ENCODE results near the gene PNP. TPM values are rescaled to one million over a fixed set of nuclear protein-coding genes. Genes with fewer than 3 reads are reported as not detected.
A peak's percentile ranks its signal among the peaks of the same experiment; 100 is the strongest.

Gene PNP
- total and polyA plus RNA-seq, 2 experiments from 2014 or later = 15.6 to 22.2 TPM

- Histone ChIP-seq H3K27me3 (no peaks in the 10 kb centered on the region), H3K27ac (peak overlapping the region; percentile 99), H3K36me3 (peaks cover 20% of the 10 kb centered on the region), H3K4me1 (ENCODE audit: low read depth) (peaks cover 14% of the 10 kb centered on the region), H3K9me3 (ENCODE audit: low read depth) (no peaks in the 10 kb centered on the region), H3K4me3 (no peak overlapping the region)
- no peak for TF ChIP-seq CTCF (IDR thresholded peaks at IDR 0.05; ENCODE audit: low read depth, low read length)
- no peak for DNase-seq (ENCODE audit: low read depth in 1 of 2, low spot score in 1 of 2)
Observed at GRCh38 chr14:20456971-20457370, 12.2 kb upstream of the PNP start.

GRCh38 chr14:20458031-20458789 lies 11.0 kb upstream of the PNP start:
- H3K36me3 ChIP-seq = peaks cover 20% of the 10 kb centered on the region
- no peak overlapping the region for H3K4me3 ChIP-seq
- no peaks in the 10 kb centered on the region for H3K9me3 ChIP-seq (ENCODE audit: low read depth)
- TF ChIP-seq CTCF (IDR thresholded peaks at IDR 0.05; ENCODE audit: low read depth, low read length) = no peak
- H3K27me3 ChIP-seq = no peaks in the 10 kb centered on the region
- DNase-seq (ENCODE audit: low read depth in 1 of 2, low spot score in 1 of 2) = no peak
- H3K27ac ChIP-seq = peak overlapping the region; percentile 46
- H3K4me1 ChIP-seq (ENCODE audit: low read depth) = peaks cover 14% of the 10 kb centered on the region

GRCh38 chr14:20460458-20461224 lies 8.6 kb upstream of the PNP start:
- Histone ChIP-seq H3K9me3 (ENCODE audit: low read depth) (no peaks in the 10 kb centered on the region), H3K4me1 (ENCODE audit: low read depth) (peaks cover 10% of the 10 kb centered on the region), H3K27me3 (no peaks in the 10 kb centered on the region), H3K4me3 (peak overlapping the region; percentile 92), H3K36me3 (peaks cover 20% of the 10 kb centered on the region), H3K27ac (peak overlapping the region; percentile 92)
- no peak for TF ChIP-seq CTCF (IDR thresholded peaks at IDR 0.05; ENCODE audit: low read depth, low read length)
- DNase-seq (ENCODE audit: low read depth in 1 of 2, low spot score in 1 of 2) = no peak

- Histone ChIP-seq H3K9me3 (ENCODE audit: low read depth) (no peaks in the 10 kb centered on the region), H3K36me3 (peaks cover 17% of the 10 kb centered on the region), H3K4me1 (ENCODE audit: low read depth) (peaks cover 5% of the 10 kb centered on the region), H3K27me3 (no peaks in the 10 kb centered on the region), H3K4me3 (peak within 1 kb of the TSS; percentile 92), H3K27ac (peak within 1 kb of the TSS; percentile 93)
- DNase-seq (ENCODE audit: low read depth in 1 of 2, low spot score in 1 of 2) = peak; percentile 100
- no peak for TF ChIP-seq CTCF (IDR thresholded peaks at IDR 0.05; ENCODE audit: low read depth, low read length)
Observed at GRCh38 chr14:20461225-20462141, 7.7 kb upstream of the PNP start, which contains the start of gene PIP4P1. PIP4P1 (minus strand) TSS chr14:20461434; CDS start chr14:20461325, 109 bp downstream.

GRCh38 chr14:20468764-20469241 lies 403 bp upstream of the PNP start:
- H3K27ac ChIP-seq = peak overlapping the region; percentile 76
- peaks cover 3% of the 10 kb centered on the region for H3K36me3 ChIP-seq
- no peaks in the 10 kb centered on the region for H3K27me3 ChIP-seq
- TF ChIP-seq CTCF (IDR thresholded peaks at IDR 0.05; ENCODE audit: low read depth, low read length) = no peak
- H3K9me3 ChIP-seq (ENCODE audit: low read depth) = no peaks in the 10 kb centered on the region
- peaks cover 7% of the 10 kb centered on the region for H3K4me1 ChIP-seq (ENCODE audit: low read depth)
- H3K4me3 ChIP-seq = peak overlapping the region; percentile 70
- DNase-seq (ENCODE audit: low read depth in 1 of 2, low spot score in 1 of 2) = no peak
